ENCODE measurements around the gene NME5.
"Not testable (repeated sequence)": the region's sequence is repeated elsewhere in the genome, so short reads cannot be mapped to it uniquely, and the experiment has no call there.

Gene NME5, protein sequence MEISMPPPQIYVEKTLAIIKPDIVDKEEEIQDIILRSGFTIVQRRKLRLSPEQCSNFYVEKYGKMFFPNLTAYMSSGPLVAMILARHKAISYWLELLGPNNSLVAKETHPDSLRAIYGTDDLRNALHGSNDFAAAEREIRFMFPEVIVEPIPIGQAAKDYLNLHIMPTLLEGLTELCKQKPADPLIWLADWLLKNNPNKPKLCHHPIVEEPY

DNA sequence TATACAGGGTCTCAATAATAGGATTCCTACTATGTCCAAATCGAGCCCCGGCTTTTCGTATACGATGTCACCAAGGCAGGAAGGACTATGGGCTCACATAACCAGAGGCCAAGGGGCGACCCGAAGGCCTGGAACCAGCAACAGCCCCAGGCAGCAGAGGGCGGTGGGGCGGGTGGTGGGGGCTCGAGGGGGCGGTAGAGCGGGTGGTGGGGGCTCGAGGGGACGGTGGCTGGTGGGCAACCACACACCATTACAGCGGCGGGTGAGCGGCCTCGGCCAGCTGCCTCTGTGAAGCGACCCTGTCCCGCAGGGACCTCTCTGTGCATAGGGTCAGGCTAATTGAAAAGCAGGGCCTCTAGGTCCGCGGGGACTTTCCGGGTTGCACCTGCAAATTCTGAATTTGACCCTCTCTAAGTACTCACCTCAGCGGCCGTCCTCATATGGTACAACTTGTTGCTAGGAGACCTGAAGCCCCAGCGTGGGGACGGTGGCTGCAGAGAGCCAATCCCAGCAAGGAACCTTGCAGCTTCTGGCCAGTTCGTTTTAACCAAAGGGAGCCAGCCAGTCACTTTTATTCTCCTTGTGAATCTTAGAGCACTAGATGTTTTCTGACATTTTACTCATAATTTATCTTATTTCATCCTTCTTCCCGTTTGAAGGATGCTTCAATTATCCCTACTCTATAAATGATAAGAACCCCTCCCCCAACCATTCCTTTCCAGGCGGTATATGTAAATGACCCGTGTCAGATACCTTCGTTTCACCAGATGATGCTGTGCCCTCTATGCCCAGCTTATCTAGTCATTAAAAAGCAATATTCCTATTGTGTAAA is at the start of gene NME5:
Gene NME5 (minus strand): TSS at position 480 of the 832 bp plus-strand sequence. CDS start 648 bp downstream, outside the sequence.
- DNase-seq: peak; percentile 38

- no peak for DNase-seq
Observed at GRCh38 chr5:138188626-138189025, 49.4 kb upstream of the NME5 start.

DNA sequence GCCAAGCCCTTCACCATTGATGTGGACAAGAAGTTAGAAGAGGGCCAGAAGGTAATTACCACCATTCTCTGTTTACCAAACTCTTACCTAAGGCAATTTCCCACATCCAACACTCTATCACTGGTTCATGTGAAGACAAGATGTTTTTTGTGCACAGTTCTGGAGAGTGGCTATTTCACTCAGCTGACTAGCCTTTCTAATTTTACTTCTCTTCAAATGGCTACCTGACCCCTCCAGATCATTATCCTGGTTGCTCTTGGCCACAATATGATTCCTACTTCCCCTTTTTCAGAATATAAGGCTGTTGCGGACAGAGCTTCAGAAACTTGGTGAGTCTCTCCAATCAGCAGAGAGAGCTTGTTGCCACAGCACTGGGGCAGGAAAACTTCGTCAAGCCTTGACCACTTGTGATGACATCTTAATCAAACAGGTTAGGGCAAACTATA is 46.8 kb upstream of the NME5 start:
- DNase-seq: no peak

DNA sequence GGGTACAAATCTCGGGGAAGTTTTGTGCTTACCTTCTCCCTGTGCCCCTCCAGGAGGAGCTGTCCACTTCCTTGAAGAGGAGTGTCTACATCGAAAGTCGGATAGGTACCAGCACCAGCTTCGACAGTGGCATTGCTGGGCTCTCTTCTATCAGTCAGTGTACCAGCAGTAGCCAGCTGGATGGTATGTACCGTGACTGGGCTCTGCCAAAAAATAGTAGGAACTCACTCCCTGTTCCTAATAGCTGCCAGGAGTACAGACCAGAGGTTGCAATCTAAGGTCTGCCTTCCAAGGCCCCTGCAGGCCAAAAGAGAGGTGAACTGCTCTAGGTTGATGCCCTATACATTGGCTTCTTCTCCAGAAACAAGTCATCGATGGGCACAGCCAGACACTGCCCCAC is 43.6 kb upstream of the NME5 start:
- DNase-seq: no peak

GRCh38 chr5:138180841-138181240 is 41.6 kb upstream of the NME5 start:
- DNase-seq: no peak

DNA sequence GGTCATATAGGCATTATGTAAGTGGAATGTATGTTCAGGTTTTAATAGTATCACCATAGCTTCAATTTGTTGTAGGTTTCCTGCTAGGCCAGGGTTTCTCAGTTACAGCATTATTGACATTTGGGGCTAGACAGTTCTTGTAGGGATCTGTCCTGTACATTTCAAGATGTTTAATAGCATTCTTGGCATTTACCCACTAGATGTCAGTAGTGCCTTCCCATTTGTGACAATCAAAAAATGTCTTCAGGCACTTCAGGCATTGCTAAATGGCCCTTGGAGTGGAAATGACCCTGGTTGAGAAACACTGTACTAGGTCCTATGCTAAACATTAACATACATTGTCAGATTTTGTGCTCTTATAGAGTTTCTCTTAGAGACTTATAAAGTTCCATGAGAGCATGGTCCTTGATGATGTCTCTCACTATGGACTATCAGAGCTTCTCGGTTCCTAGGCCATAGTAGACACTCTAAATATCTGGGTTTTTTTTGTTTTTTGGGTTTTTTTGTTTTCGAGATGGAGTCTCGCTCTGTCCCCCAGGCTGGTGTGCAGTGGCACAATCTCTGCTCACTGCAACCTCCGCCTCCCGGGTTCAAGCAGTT is 41.1 kb upstream of the NME5 start:
- no peak for DNase-seq

DNA sequence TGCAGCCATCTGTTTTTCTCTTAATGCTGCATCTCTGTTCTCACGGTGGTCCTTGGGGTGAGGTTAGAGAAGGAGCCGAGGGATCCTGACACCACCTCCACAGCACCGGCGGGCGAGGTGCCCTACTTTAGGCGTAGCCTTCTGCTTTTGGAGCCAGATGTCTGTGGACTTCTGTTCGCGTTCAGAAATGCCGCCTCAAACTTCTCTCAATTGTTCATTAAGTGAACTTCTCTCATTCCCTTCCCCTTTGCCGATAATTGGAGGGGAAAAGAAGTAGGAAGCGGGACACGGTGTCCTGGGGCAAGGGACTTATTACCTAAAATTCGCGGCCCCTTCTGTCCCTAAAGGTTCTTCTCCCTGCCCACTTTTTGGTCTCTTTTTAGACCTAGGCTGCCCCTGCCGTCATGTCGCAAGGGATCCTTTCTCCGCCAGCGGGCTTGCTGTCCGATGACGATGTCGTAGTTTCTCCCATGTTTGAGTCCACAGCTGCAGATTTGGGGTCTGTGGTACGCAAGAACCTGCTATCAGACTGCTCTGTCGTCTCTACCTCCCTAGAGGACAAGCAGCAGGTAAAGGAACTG is 40.1 kb upstream of the NME5 start:
- no peak for DNase-seq

DNA sequence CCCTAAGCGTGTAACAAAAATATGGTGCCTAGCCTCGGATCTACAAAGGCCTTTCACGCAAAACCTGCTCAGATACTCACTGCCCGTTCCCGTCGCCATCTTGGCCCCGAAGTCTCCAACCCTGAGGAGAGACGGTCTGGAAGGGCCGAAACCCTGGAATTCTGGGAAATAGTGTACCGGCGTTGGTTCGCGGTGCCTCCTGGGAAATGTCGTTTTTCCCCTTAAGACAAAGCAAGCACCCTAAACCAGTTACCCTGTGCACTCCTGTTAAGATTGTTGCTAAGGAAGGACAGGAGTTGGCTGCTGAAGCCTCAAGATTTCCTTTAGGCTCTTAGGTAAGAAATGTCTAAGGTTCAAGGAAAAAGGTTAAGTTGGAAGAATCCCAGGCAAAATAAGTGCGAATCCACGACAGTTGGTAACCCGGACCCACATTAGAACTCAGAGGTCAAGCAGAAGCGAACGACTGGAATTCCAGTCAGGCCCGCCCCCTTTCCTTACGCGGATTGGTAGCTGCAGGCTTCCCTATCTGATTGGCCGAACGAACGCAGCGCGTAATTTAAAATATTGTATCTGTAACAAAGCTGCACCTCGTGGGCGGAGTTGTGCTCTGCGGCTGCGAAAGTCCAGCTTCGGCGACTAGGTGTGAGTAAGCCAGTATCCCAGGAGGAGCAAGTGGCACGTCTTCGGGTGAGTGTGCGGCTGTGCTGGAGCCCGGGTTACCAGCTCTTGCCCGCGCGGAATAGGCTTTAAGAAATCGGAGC is 39.5 kb upstream of the NME5 start, which contains the start of the genes BRD8 and KIF20A:
Gene BRD8 (minus strand): TSS at position 115 of the 761 bp plus-strand sequence. CDS start 16 bp downstream, at position 99.
Gene KIF20A (plus strand): TSS at position 597 of the 761 bp plus-strand sequence. CDS start 569 bp downstream, outside the sequence.
- DNase-seq: peak; percentile 76

GRCh38 chr5:138177941-138178515 is 38.8 kb upstream of the NME5 start:
- no peak for DNase-seq

GRCh38 chr5:138170299-138170698 is 31.1 kb upstream of the NME5 start:
- DNase-seq: no peak

DNA sequence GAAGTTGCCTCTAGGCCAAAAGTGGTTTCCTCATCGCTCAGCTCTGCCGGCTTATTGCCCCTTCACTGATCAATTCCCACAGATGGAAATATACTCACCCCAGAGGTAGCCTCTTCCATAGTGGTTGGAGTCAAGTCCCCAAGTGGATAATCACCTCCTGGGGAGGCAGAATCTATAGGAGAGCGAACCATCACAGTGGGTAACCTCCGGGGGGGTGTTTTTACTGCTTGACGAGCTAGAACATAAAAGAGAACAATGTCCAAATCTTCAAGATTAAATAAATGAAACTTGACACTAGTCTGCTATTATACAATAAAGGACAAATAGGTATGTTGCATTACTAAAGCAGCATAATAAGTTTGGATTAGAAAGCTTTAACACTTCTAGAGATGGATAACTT is 29.9 kb upstream of the NME5 start:
- DNase-seq: no peak

GRCh38 chr5:138163721-138164120 is 24.5 kb upstream of the NME5 start:
- no peak for DNase-seq

DNA sequence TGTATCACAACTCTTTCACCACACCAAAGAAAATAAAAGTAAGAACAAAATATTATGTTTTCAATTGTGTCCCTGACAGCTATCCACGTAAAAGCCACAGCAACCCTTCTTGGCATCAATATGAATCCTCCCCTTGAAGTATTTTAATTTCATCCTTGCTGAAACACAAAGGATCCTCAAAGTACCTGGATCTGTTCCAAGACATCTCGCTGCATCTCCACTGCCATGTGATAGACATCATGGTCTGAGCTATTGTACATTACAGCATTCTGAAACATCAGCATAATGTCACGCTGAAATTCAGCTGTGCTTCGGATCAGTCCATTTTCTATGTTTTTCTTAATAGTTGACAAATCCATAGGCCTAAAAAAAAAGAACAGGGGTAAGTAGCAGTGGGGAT is 21.5 kb upstream of the NME5 start:
- DNase-seq: no peak

GRCh38 chr5:138159666-138160065 is 20.4 kb upstream of the NME5 start:
- no peak for DNase-seq

DNA sequence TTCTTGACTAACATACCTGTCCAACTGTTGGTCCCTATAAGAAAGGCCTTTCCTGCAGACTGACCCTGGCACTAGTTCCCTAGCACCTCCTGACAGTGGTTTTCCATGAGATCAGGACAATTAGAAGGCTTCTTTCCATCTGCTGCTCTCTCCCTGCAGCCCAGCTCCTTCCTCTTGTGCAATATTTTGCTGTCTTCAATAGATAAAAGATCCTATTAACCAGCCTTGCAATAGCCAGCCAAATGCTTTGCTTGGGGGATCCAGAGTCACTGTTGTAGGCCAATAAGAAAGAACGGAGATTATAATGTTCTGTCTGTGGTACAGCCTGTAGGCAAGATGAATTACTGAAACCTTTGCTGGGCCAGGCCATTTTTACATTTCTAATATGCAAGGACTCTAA is 18.4 kb upstream of the NME5 start:
- no peak for DNase-seq

DNA sequence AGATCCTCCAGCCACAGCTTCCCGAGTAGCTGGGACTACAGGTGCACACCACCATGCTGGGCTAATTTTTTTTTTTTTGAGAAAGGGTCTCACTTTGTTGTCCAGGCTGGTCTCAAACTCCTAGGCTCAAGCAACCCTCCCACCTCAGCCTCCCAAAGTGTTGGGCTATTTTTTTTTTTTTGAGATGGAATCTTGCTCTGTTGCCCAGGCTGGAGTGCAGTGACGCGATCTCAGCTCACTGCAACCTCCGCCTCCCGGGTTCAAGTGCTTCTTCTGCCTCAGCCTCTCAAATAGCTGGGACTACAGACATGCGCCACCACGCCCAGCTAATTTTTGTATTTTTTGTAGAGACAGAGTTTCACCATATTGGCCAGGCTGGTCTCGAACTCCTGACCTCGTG is 16.7 kb upstream of the NME5 start:
- not testable (repeated sequence) for DNase-seq

- no peak for DNase-seq
Observed at GRCh38 chr5:138149530-138149929, 10.3 kb upstream of the NME5 start.

DNA sequence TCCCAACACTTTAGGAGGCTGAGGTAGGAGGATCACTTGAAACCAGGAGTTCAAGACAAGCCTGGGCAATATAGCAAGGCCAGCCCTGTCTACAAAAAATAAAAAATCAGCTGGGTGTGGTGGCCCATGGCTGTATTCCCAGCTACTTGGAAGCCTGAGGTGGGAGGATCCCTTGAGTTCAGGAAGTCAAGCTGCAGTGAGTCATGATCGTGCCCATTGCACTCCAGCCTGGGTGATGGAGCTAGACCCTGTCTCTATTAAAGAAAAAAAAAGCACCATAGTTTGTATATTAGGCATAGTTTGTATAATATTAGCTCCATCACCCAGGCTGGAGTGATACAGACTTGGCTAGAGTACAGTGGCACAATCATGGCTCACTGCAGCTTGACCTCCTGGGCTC is 9.6 kb upstream of the NME5 start:
- DNase-seq: no peak

GRCh38 chr5:138143578-138143977 is 4.3 kb upstream of the NME5 start:
- DNase-seq: not testable (repeated sequence)

- DNase-seq: no peak
Observed at GRCh38 chr5:138141734-138142133, 2.5 kb upstream of the NME5 start.

- no peak for DNase-seq
Observed at GRCh38 chr5:138140268-138140667, 1.0 kb upstream of the NME5 start.

DNA sequence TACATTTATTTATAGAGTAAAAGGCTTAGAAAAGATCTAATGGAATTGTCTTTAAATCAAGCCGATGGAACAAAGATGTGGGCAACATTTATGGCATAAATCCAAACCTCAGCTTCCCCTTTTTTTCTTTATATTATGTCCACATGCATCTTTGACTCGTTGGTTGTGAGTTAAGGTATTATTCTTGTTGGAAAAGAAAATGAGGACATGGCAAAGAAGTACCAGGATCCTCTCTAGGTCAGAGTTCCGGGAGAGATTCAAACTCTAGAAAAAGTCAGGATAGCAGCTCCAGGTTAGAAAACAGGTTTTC is 508 bp upstream of the NME5 start:
- DNase-seq: no peak

Measured in NCI-H510A (cell line).